OCI-LY7 (cell line): ENCODE measurements around the gene ALG9.

ENCODE experiments used
- CTCF ChIP-seq: fragments of 200-600 bp; sonication (generic); conservative IDR thresholded peaks from 2 replicates; pipeline ENCODE4 v1.5.1; 2014; ENCODE audit warnings: mild to moderate bottlenecking, antibody characterized with exemption, low read length, moderate library complexity, mixed read lengths
- EZH2phosphoT487 ChIP-seq: fragments of 200-600 bp; sonication (generic); IDR thresholded peaks from 2 replicates; pipeline ENCODE4 v1.6.1; 2018; ENCODE audit warnings: low read depth, borderline replicate concordance, mild to moderate bottlenecking, mixed run types, antibody characterized with exemption, low read length, moderate library complexity, mixed read lengths

- TF ChIP-seq CTCF = no peak
- no peak for TF ChIP-seq EZH2phosphoT487
These were observed 85.4 kb downstream of the ALG9 start for GRCh38 chr11:111785886-111786412.
